ENCODE data around the gene MTERF2. TPM values are rescaled to one million over a fixed set of nuclear protein-coding genes. Genes with fewer than 3 reads are reported as not detected.
A peak's percentile ranks its signal among the peaks of the same experiment; 100 is the strongest.

MTERF2 gene
- total and polyA plus RNA-seq, 4 donors: 6.4 to 18.9 (median 13.7) TPM

DNA sequence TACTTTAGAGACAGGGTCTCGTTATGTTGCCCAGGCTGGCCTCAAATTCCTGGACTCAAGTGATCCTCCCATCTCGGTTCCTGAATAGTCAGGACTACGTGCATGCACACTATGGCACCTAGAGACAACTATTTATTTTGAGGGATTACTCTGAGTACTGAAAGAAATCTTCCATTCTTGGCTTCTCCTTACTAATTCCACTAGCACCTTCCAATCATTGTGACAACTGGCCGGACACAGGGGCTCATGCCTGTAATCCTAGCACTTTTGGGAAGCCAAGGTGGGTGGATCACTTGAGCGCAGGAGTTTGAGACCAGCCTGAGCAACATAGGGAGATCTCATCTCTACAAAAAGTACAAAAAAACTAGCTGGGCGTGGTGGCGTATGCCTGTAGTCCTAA lies 42.1 kb upstream of the MTERF2 start (continued):
- TF ChIP-seq, protein P1, sequence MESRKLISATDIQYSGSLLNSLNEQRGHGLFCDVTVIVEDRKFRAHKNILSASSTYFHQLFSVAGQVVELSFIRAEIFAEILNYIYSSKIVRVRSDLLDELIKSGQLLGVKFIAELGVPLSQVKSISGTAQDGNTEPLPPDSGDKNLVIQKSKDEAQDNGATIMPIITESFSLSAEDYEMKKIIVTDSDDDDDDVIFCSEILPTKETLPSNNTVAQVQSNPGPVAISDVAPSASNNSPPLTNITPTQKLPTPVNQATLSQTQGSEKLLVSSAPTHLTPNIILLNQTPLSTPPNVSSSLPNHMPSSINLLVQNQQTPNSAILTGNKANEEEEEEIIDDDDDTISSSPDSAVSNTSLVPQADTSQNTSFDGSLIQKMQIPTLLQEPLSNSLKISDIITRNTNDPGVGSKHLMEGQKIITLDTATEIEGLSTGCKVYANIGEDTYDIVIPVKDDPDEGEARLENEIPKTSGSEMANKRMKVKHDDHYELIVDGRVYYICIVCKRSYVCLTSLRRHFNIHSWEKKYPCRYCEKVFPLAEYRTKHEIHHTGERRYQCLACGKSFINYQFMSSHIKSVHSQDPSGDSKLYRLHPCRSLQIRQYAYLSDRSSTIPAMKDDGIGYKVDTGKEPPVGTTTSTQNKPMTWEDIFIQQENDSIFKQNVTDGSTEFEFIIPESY (IDR thresholded peaks at IDR 0.05): no peak
- TF ChIP-seq HNF4A (conservative IDR thresholded peaks at IDR 0.05) (no peak), SP1 (IDR thresholded peaks at IDR 0.05) (no peak), HNF4G (IDR thresholded peaks at IDR 0.05) (no peak), TAF1 (conservative IDR thresholded peaks at IDR 0.05) (no peak)
- TF ChIP-seq, protein P2, sequence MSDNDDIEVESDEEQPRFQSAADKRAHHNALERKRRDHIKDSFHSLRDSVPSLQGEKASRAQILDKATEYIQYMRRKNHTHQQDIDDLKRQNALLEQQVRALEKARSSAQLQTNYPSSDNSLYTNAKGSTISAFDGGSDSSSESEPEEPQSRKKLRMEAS (IDR thresholded peaks at IDR 0.05): no peak

DNA sequence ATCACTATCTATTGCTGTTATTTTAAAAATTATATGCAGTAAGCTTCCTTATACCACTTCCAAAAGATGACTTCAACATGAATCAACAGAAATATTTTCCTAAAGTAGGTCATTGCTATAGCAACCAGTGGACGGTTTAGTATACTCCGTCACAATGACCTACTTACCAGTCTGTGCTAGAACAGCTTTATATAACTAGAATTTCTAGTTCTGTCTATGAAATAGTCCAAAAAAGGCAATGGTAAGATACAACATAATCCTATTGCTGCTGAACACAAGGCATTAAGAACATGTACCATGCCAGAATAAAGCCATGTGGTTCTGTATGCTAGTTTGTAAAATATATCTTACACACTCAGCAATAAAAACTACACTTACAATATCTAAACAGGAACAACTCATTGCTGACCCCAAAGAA lies 40.7 kb upstream of the MTERF2 start:
- Histone ChIP-seq H3K4me1 (ENCODE audit: control insufficient read depth in 4 of 4, insufficient read depth in 4 of 4, low read length in 3 of 4) (peaks cover 0 to 25% (median 4%) of the 10 kb centered on the region in 4 donors), H3K36me3 (ENCODE audit: control insufficient read depth in 4 of 4, insufficient read depth in 3 of 4, low read depth in 1 of 4, low read length in 3 of 4) (no peaks in the 10 kb centered on the region), H3K27me3 (ENCODE audit: control insufficient read depth in 4 of 4, insufficient read depth in 4 of 4, low read length in 3 of 4) (no peaks in the 10 kb centered on the region), H3K9ac (ENCODE audit: low read depth in 1 of 2, low read length in 2 of 2) (peak overlapping the region; percentile 1 to 76), H3K9me3 (ENCODE audit: control insufficient read depth in 4 of 4, low read length in 3 of 4) (no peaks in the 10 kb centered on the region), H3K4me3 (ENCODE audit: low read depth in 1 of 3, low read length in 3 of 3) (no peak overlapping the region), H3K27ac (ENCODE audit: low read depth in 1 of 2, low read length in 2 of 2) (peak overlapping the region; percentile 85 to 94)
- TF ChIP-seq SP1 (IDR thresholded peaks at IDR 0.05) (peak; percentile 88), JUND (IDR thresholded peaks at IDR 0.05) (peak; percentile 66 to 74), FOXA2 (IDR thresholded peaks at IDR 0.05) (no peak), HNF4A (conservative IDR thresholded peaks at IDR 0.05) (peak; percentile 31 to 35), NR2F2 (IDR thresholded peaks at IDR 0.05) (no peak), EGR1 (IDR thresholded peaks at IDR 0.05; ENCODE audit: low read depth in 2 of 2) (no peak), HNF4G (IDR thresholded peaks at IDR 0.05) (no peak), FOXA1 (IDR thresholded peaks at IDR 0.05) (no peak), RXRA (IDR thresholded peaks at IDR 0.05) (peak; percentile 19 to 64), RAD21 (IDR thresholded peaks at IDR 0.05) (peak; percentile 9 to 22), TAF1 (conservative IDR thresholded peaks at IDR 0.05) (peak; percentile 22), GABPA (IDR thresholded peaks at IDR 0.05 in 1 of 2, conservative IDR thresholded peaks at IDR 0.05 in 1 of 2) (no peak), YY1 (IDR thresholded peaks at IDR 0.05) (peak; percentile 52)
- TF ChIP-seq, protein P3, sequence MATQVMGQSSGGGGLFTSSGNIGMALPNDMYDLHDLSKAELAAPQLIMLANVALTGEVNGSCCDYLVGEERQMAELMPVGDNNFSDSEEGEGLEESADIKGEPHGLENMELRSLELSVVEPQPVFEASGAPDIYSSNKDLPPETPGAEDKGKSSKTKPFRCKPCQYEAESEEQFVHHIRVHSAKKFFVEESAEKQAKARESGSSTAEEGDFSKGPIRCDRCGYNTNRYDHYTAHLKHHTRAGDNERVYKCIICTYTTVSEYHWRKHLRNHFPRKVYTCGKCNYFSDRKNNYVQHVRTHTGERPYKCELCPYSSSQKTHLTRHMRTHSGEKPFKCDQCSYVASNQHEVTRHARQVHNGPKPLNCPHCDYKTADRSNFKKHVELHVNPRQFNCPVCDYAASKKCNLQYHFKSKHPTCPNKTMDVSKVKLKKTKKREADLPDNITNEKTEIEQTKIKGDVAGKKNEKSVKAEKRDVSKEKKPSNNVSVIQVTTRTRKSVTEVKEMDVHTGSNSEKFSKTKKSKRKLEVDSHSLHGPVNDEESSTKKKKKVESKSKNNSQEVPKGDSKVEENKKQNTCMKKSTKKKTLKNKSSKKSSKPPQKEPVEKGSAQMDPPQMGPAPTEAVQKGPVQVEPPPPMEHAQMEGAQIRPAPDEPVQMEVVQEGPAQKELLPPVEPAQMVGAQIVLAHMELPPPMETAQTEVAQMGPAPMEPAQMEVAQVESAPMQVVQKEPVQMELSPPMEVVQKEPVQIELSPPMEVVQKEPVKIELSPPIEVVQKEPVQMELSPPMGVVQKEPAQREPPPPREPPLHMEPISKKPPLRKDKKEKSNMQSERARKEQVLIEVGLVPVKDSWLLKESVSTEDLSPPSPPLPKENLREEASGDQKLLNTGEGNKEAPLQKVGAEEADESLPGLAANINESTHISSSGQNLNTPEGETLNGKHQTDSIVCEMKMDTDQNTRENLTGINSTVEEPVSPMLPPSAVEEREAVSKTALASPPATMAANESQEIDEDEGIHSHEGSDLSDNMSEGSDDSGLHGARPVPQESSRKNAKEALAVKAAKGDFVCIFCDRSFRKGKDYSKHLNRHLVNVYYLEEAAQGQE (IDR thresholded peaks at IDR 0.05): peak; percentile 75
- TF ChIP-seq, protein P4, sequence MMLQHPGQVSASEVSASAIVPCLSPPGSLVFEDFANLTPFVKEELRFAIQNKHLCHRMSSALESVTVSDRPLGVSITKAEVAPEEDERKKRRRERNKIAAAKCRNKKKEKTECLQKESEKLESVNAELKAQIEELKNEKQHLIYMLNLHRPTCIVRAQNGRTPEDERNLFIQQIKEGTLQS (IDR thresholded peaks at IDR 0.05): peak; percentile 32
- TF ChIP-seq, protein P5, sequence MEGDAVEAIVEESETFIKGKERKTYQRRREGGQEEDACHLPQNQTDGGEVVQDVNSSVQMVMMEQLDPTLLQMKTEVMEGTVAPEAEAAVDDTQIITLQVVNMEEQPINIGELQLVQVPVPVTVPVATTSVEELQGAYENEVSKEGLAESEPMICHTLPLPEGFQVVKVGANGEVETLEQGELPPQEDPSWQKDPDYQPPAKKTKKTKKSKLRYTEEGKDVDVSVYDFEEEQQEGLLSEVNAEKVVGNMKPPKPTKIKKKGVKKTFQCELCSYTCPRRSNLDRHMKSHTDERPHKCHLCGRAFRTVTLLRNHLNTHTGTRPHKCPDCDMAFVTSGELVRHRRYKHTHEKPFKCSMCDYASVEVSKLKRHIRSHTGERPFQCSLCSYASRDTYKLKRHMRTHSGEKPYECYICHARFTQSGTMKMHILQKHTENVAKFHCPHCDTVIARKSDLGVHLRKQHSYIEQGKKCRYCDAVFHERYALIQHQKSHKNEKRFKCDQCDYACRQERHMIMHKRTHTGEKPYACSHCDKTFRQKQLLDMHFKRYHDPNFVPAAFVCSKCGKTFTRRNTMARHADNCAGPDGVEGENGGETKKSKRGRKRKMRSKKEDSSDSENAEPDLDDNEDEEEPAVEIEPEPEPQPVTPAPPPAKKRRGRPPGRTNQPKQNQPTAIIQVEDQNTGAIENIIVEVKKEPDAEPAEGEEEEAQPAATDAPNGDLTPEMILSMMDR (IDR thresholded peaks at IDR 0.05; ENCODE audit: low read depth, low read length, missing input control): no peak
- TF ChIP-seq, protein P1 (IDR thresholded peaks at IDR 0.05): no peak
- TF ChIP-seq, protein P2 (IDR thresholded peaks at IDR 0.05): peak; percentile 28
- WGBS: 11% methylated on average over 2 of the region's 2 CpGs
- DNase-seq (ENCODE audit: low spot score): no peak

Measured in liver (tissue), 9 donors.